Raji (cell line): ENCODE measurements around the gene INO80E.

Experiments used
- POLR2A ChIP-seq: IDR thresholded peaks from 2 replicates; pipeline ENCODE4 v1.6.1; 2011; ENCODE audit warnings: low read depth, low read length, control low read depth; ENCODE audit not compliant: insufficient read depth

INO80E gene

GRCh38 chr16:29973384-29974246 lies 22.4 kb upstream of the INO80E start, which contains the start of gene TAOK2:
TSS of gene TAOK2 (plus strand) at chr16:29973868. CDS start at chr16:29977773, 3,905 bp downstream.
- TF ChIP-seq POLR2A, result peak; percentile 90

- no peak for TF ChIP-seq POLR2A
Observed at GRCh38 chr16:29974291-29975133, 21.5 kb upstream of the INO80E start.

- no peak for TF ChIP-seq POLR2A
Observed at GRCh38 chr16:29975134-29975538, 20.9 kb upstream of the INO80E start.

- TF ChIP-seq POLR2A, result no peak
Observed at GRCh38 chr16:29975811-29976511, 20.1 kb upstream of the INO80E start.

GRCh38 chr16:29977063-29977825 lies 18.8 kb upstream of the INO80E start:
- no peak for TF ChIP-seq POLR2A

GRCh38 chr16:29978081-29978480 lies 18.0 kb upstream of the INO80E start:
- TF ChIP-seq POLR2A, result no peak

- no peak for TF ChIP-seq POLR2A
Observed at GRCh38 chr16:29978564-29979270, 17.3 kb upstream of the INO80E start.

GRCh38 chr16:29982560-29983419 lies 13.3 kb upstream of the INO80E start:
- TF ChIP-seq POLR2A, result no peak

GRCh38 chr16:29983420-29984136 lies 12.5 kb upstream of the INO80E start:
- no peak for TF ChIP-seq POLR2A

- TF ChIP-seq POLR2A, result no peak
Observed at GRCh38 chr16:29984137-29984763, 11.8 kb upstream of the INO80E start.

- TF ChIP-seq POLR2A, result no peak
Observed at GRCh38 chr16:29984764-29985147, 11.3 kb upstream of the INO80E start.

GRCh38 chr16:29985271-29985811 lies 10.7 kb upstream of the INO80E start:
- no peak for TF ChIP-seq POLR2A

- TF ChIP-seq POLR2A, result no peak
Observed at GRCh38 chr16:29986231-29986630, 9.8 kb upstream of the INO80E start.
